Breast epithelium (tissue), 3 donors: ENCODE results near the gene FMOD.

Experiments
- CTCF ChIP-seq, 3 donors: fragments of 450-650 bp; IDR thresholded peaks; one replicate each; pipeline ENCODE4 v1.5.1; 2016 to 2017; ENCODE audit warnings: antibody characterized with exemption in 3 of 3, mild to moderate bottlenecking in 3 of 3, moderate library complexity in 3 of 3
- POLR2A ChIP-seq: fragments of 450-650 bp; IDR thresholded peaks from one replicate; pipeline ENCODE4 v1.6.1; 2016; ENCODE audit warnings: antibody characterized with exemption, mild to moderate bottlenecking, moderate library complexity
- POLR2AphosphoS5 ChIP-seq, 3 donors: sonication (generic); formaldehyde crosslinking; IDR thresholded peaks; one replicate each; pipeline ENCODE4 v1.6.1; 2017; ENCODE audit warnings: antibody characterized with exemption in 3 of 3

- no peak for TF ChIP-seq CTCF (IDR thresholded peaks at IDR 0.05)
- TF ChIP-seq POLR2A: no peak
- peak in 2 of 3 donors; percentile 18 to 62 for TF ChIP-seq POLR2AphosphoS5 (IDR thresholded peaks at IDR 0.05)
Measured at GRCh38 chr1:203308328-203308922, 42.5 kb downstream of the FMOD start.
